ENCODE results near the gene SCARB1.

GRCh38 chr12:124875803-124876132, 12.1 kb upstream of the SCARB1 start:
- TF ChIP-seq, protein P1, sequence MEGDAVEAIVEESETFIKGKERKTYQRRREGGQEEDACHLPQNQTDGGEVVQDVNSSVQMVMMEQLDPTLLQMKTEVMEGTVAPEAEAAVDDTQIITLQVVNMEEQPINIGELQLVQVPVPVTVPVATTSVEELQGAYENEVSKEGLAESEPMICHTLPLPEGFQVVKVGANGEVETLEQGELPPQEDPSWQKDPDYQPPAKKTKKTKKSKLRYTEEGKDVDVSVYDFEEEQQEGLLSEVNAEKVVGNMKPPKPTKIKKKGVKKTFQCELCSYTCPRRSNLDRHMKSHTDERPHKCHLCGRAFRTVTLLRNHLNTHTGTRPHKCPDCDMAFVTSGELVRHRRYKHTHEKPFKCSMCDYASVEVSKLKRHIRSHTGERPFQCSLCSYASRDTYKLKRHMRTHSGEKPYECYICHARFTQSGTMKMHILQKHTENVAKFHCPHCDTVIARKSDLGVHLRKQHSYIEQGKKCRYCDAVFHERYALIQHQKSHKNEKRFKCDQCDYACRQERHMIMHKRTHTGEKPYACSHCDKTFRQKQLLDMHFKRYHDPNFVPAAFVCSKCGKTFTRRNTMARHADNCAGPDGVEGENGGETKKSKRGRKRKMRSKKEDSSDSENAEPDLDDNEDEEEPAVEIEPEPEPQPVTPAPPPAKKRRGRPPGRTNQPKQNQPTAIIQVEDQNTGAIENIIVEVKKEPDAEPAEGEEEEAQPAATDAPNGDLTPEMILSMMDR (IDR thresholded peaks at IDR 0.05; ENCODE audit: poor library complexity): no peak
- no peak for TF ChIP-seq EZH2 (IDR thresholded peaks at IDR 0.05; ENCODE audit: borderline replicate concordance)
